OCI-M2 (cell line): ENCODE results near the gene ADIPOR2.

Experiments used
- DNase-seq: peaks from one replicate; lab custom pipeline; 2025; ENCODE audit not compliant: unreplicated experiment; lab: John Stamatoyannopoulos, UW

Gene ADIPOR2

GRCh38 chr12:1797991-1798640, 107.2 kb downstream of the ADIPOR2 start:
- no peak for DNase-seq

GRCh38 chr12:1798641-1799020, 107.8 kb downstream of the ADIPOR2 start:
- no peak for DNase-seq

- no peak for DNase-seq
Observed at GRCh38 chr12:1799051-1799881, 108.4 kb downstream of the ADIPOR2 start.

GRCh38 chr12:1799882-1800400, 109.1 kb downstream of the ADIPOR2 start:
- DNase-seq = no peak

- no peak for DNase-seq
Observed at GRCh38 chr12:1800401-1801302, 109.8 kb downstream of the ADIPOR2 start.

- DNase-seq = no peak
Observed at GRCh38 chr12:1801303-1801975, 110.6 kb downstream of the ADIPOR2 start.

- no peak for DNase-seq
Observed at GRCh38 chr12:1803736-1804135, 112.9 kb downstream of the ADIPOR2 start.

GRCh38 chr12:1804545-1805332, 113.9 kb downstream of the ADIPOR2 start:
- no peak for DNase-seq

GRCh38 chr12:1805441-1806081, 114.7 kb downstream of the ADIPOR2 start:
- DNase-seq = no peak

- DNase-seq = no peak
Observed at GRCh38 chr12:1806301-1807086, 115.6 kb downstream of the ADIPOR2 start.

- no peak for DNase-seq
Observed at GRCh38 chr12:1807087-1807860, 116.4 kb downstream of the ADIPOR2 start.

- no peak for DNase-seq
Observed at GRCh38 chr12:1808036-1808797, 117.3 kb downstream of the ADIPOR2 start.

GRCh38 chr12:1808798-1809480, 118.1 kb downstream of the ADIPOR2 start:
- no peak for DNase-seq

GRCh38 chr12:1809591-1810190, 118.8 kb downstream of the ADIPOR2 start:
- DNase-seq = no peak

- DNase-seq = no peak
Observed at GRCh38 chr12:1810201-1810930, 119.5 kb downstream of the ADIPOR2 start.

- DNase-seq = no peak
Observed at GRCh38 chr12:1810931-1811280, 120.0 kb downstream of the ADIPOR2 start.
